SK-MEL-5 (cell line): Measurements from ENCODE around the gene SPG11. TPM values are rescaled to one million over a fixed set of nuclear protein-coding genes. Genes with fewer than 3 reads are reported as not detected.

Experiments
- small RNA-seq, 2 experiments: library from RNA; depleted of rRNA; stranded (forward); fragments of <200 nt; gene quantifications; one replicate each; pipeline ENCODE3, GENCODE V24; 2014
- total RNA-seq: library from RNA; depleted of rRNA; stranded (reverse); fragments of >200 nt; shearing (Covaris generic); gene quantifications from 2 replicates; pipeline ENCODE4 v1.2.3, GENCODE V29; 2014; rRNA removed

The SPG11 gene
- total RNA-seq, 1 experiment from 2014 or later, result 43.0 TPM

Small RNA genes lying within 50 kb of the gene (small RNA-seq; reads per million reads assigned to genes)
- gene RF00019, result 0 reads per million in 2 experiments

Other genes with a start within 250 kb of the SPG11 start
- gene CTDSPL2, start 236.0 kb downstream of the SPG11 start, total RNA-seq, result 56.2 and 56.6 TPM in 2 replicates
- 56.5 and 59.4 TPM in 2 replicates for gene EIF3J, start 126.5 kb downstream of the SPG11 start, total RNA-seq
- gene PATL2, start 47.7 kb upstream of the SPG11 start, total RNA-seq, result 0.19 and 0.21 TPM in 2 replicates
- 1,639 and 1,647 TPM in 2 replicates for gene B2M, start 47.9 kb upstream of the SPG11 start, total RNA-seq
- gene TRIM69, start 72.9 kb upstream of the SPG11 start, total RNA-seq, result 10.9 and 13.5 TPM in 2 replicates